ENCODE data around the gene NOP9. TPM values are rescaled to one million over a fixed set of nuclear protein-coding genes. Genes with fewer than 3 reads are reported as not detected.
A peak's percentile ranks its signal among the peaks of the same experiment; 100 is the strongest.

NOP9 gene
- 10 to 100 TPM; 24.1 to 29.2 (median 29.1) TPM for total RNA-seq
- long read RNA-seq, donor 1, full-length matches to known transcripts, result 3 of 11 reads
- long read RNA-seq, donor 1, partial matches to known transcripts, result 2 of 11 reads
- long read RNA-seq, donor 1, other reads (novel, unspliced or antisense), result 6 of 11 reads
- long read RNA-seq, donor 2, partial matches to known transcripts, result 0 of 3 reads
- long read RNA-seq, donor 2, other reads (novel, unspliced or antisense), result 3 of 3 reads

GRCh38 chr14:24299255-24300191 lies at the start of gene NOP9, which contains the start of gene DHRS1:
TSS of gene NOP9 (plus strand) at chr14:24299850. CDS start at chr14:24299955, 105 bp downstream.
TSS of gene DHRS1 (minus strand) at chr14:24299780. CDS start at chr14:24299106, 674 bp downstream.
- ATAC-seq (peak; percentile 96), DNase-seq (peak; percentile 94 to 97 (median 96))
- TF ChIP-seq CTCF (IDR thresholded peaks at IDR 0.05), result no peak
- peaks cover 12% of the 10 kb centered on the region for H3K36me3 ChIP-seq (ENCODE audit: low read depth)
- H3K4me1 ChIP-seq (ENCODE audit: low read depth), result peaks cover 26% of the 10 kb centered on the region
- peak within 1 kb of the TSS; percentile 61 for H3K4me3 ChIP-seq
- H3K9me3 ChIP-seq, result no peaks in the 10 kb centered on the region
- intact Hi-C loops (cut with DNase I, micrococcal nuclease), result loop anchor here in 1 of 2 donors (5.0 kb wide), 1 partner anchor 57 kb away; the partner anchor contains the start of gene TINF2

- peak in 1 of 3 donors; percentile 10 for DNase-seq
- no peak for TF ChIP-seq CTCF (IDR thresholded peaks at IDR 0.05)
- Histone ChIP-seq H3K9me3 (no peaks in the 10 kb centered on the region), H3K36me3 (ENCODE audit: low read depth) (no peaks in the 10 kb centered on the region), H3K4me3 (no peak overlapping the region), H3K4me1 (ENCODE audit: low read depth) (no peaks in the 10 kb centered on the region)
- no peak for ATAC-seq
- intact Hi-C loops (cut with DNase I, micrococcal nuclease), result no loop called here
These were observed 49.3 kb upstream of the NOP9 start for GRCh38 chr14:24250354-24250753.

GRCh38 chr14:24251880-24252288 lies 47.8 kb upstream of the NOP9 start:
- H3K36me3 ChIP-seq (ENCODE audit: low read depth), result no peaks in the 10 kb centered on the region
- no peaks in the 10 kb centered on the region for H3K4me1 ChIP-seq (ENCODE audit: low read depth)
- no peak overlapping the region for H3K4me3 ChIP-seq
- ATAC-seq (no peak), DNase-seq (no peak)
- TF ChIP-seq CTCF (IDR thresholded peaks at IDR 0.05), result no peak
- H3K9me3 ChIP-seq, result no peaks in the 10 kb centered on the region
- intact Hi-C loops (cut with DNase I, micrococcal nuclease), result no loop called here

- DNase-seq, result peak in 1 of 3 donors; percentile 12
- no peak for ATAC-seq
- Histone ChIP-seq H3K4me1 (ENCODE audit: low read depth) (no peaks in the 10 kb centered on the region), H3K36me3 (ENCODE audit: low read depth) (no peaks in the 10 kb centered on the region), H3K9me3 (no peaks in the 10 kb centered on the region), H3K4me3 (no peak overlapping the region)
- no peak for TF ChIP-seq CTCF (IDR thresholded peaks at IDR 0.05)
- intact Hi-C loops (cut with DNase I, micrococcal nuclease), result no loop called here
These were observed 47.1 kb upstream of the NOP9 start for GRCh38 chr14:24252289-24253124.

GRCh38 chr14:24253936-24254335 lies 45.7 kb upstream of the NOP9 start:
- ATAC-seq (no peak), DNase-seq (peak in 1 of 3 donors; percentile 10)
- Histone ChIP-seq H3K9me3 (no peaks in the 10 kb centered on the region), H3K36me3 (ENCODE audit: low read depth) (no peaks in the 10 kb centered on the region), H3K4me1 (ENCODE audit: low read depth) (no peaks in the 10 kb centered on the region), H3K4me3 (no peak overlapping the region)
- intact Hi-C loops (cut with DNase I, micrococcal nuclease), result no loop called here
- no peak for TF ChIP-seq CTCF (IDR thresholded peaks at IDR 0.05)
